Measurements from ENCODE around the gene TSBP1. TPM values are rescaled to one million over a fixed set of nuclear protein-coding genes. Genes with fewer than 3 reads are reported as not detected.
"Not testable (repeated sequence)": the region's sequence is repeated elsewhere in the genome, so short reads cannot be mapped to it uniquely, and the experiment has no call there.

The TSBP1 gene
- total and polyA plus RNA-seq, 9 of the 15 experiments (the other 6 are each of a cell fraction or from before 2014, with no cell fraction given), result not detected

- DNase-seq (ENCODE audit: extremely low read depth in 1 of 4, low spot score in 3 of 4); H3K9me3 ChIP-seq (replicated peaks; ENCODE audit: control insufficient read depth, insufficient read depth, low read depth, low read length); H3K36me3 ChIP-seq (ENCODE audit: control insufficient read depth, insufficient read depth, low read length); H3K4me3 ChIP-seq; H3K27me3 ChIP-seq (ENCODE audit: control insufficient read depth in 2 of 2, insufficient read depth in 2 of 2, low read length in 2 of 2); ATAC-seq; CTCF ChIA-PET (ENCODE audit: low intra/inter-chr PET ratio); H3K27ac ChIP-seq (ENCODE audit: extremely low read depth, low read depth, low read length); H3K9me1 ChIP-seq (ENCODE audit: control insufficient read depth, insufficient read depth, low read length); H3K4me1 ChIP-seq (replicated peaks in 1 of 2; ENCODE audit: control insufficient read depth in 2 of 2, insufficient read depth in 2 of 2, low read length in 2 of 2); BruUV-seq (replicated peaks); in situ Hi-C loops (cut with MboI); H3K4me2 ChIP-seq (ENCODE audit: insufficient read depth, low read length); intact Hi-C loops (cut with micrococcal nuclease); H3K79me2 ChIP-seq (ENCODE audit: control insufficient read depth, insufficient read depth, low read length); H3K9ac ChIP-seq (ENCODE audit: insufficient read depth in 1 of 2, low read depth in 2 of 2, low read length in 2 of 2); H2AFZ ChIP-seq (ENCODE audit: low read depth, low read length); H4K20me1 ChIP-seq (replicated peaks; ENCODE audit: control insufficient read depth, insufficient read depth, low read length); FAIRE-seq: not testable (repeated sequence)
- POLR2A ChIA-PET, result interaction anchor here (1.1 kb wide), 1 partner anchor 8 kb away, joined by 3 read pairs; no protein-coding TSS in a partner anchor
- TF ChIP-seq RBM25 (IDR thresholded peaks at IDR 0.05; ENCODE audit: low read depth, low read length, severe bottlenecking), result peak; percentile 51
- TF ChIP-seq ZNF146 (CRISPR knock-in tag; IDR thresholded peaks at IDR 0.05; ENCODE audit: unreplicated experiment), result peak; percentile 96
- TF ChIP-seq KDM1A (IDR thresholded peaks at IDR 0.05), result peak in 1 of 2 experiments; percentile 61; a peak in 1 of 4 replicates
- peak; percentile 73 for TF ChIP-seq BCOR (IDR thresholded peaks at IDR 0.05)
- WGBS (ENCODE audit: insufficient coverage, low coverage, missing lambda C conversion rate), result 58% methylated on average over 4 of the region's 4 CpGs
Measured at GRCh38 chr6:32257262-32257661, 114.4 kb downstream of the TSBP1 start.

Data from K562 (cell line).